ENCODE data around the gene AGAP1.

DNA sequence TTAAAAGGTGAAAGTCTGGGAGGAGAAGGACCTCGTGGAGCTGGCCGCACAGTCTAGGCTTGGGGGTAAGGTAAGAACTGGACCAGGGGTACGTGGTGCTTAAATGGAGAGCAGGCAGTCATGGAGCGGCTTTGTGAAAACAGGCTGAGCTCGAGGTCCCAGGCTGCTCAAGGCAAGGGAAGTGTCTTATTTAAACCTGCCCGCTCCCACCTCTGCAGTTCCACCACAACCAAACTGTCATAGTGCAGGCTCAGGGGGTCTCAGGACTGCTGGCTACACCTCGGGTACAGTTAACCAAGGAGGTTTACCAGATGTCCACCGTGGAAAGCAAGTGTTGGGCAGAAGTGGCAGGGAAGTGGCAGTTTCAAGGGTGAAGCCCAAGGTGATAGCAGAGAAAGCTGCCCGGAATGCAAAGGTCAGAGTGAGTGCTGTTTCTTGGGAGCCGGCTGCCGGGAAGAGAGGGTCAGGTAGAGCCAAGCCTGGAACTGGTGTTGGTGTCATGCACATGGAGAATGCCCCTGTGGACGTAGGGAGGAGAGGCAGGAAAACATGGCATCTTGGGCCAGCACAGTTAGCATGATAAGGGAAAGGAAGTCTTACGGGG, 471.0 kb downstream of the AGAP1 start:
- TF ChIP-seq, protein P1, sequence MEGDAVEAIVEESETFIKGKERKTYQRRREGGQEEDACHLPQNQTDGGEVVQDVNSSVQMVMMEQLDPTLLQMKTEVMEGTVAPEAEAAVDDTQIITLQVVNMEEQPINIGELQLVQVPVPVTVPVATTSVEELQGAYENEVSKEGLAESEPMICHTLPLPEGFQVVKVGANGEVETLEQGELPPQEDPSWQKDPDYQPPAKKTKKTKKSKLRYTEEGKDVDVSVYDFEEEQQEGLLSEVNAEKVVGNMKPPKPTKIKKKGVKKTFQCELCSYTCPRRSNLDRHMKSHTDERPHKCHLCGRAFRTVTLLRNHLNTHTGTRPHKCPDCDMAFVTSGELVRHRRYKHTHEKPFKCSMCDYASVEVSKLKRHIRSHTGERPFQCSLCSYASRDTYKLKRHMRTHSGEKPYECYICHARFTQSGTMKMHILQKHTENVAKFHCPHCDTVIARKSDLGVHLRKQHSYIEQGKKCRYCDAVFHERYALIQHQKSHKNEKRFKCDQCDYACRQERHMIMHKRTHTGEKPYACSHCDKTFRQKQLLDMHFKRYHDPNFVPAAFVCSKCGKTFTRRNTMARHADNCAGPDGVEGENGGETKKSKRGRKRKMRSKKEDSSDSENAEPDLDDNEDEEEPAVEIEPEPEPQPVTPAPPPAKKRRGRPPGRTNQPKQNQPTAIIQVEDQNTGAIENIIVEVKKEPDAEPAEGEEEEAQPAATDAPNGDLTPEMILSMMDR (conservative IDR thresholded peaks at IDR 0.05; ENCODE audit: low read length), result no peak
- TF ChIP-seq EZH2phosphoT487 (IDR thresholded peaks at IDR 0.05; ENCODE audit: borderline replicate concordance, low read depth, low read length), result no peak

All from OCI-LY7 (cell line).